Measurements from ENCODE around the gene FGL2.
"Not testable (repeated sequence)": the region's sequence is repeated elsewhere in the genome, so short reads cannot be mapped to it uniquely, and the experiment has no call there.

Gene FGL2

GRCh38 chr7:77185866-77186265 is 13.8 kb downstream of the FGL2 start:
- 0 out of 2 replicates have a peak, but pooled peaks cover 2% of the 10 kb centered on the region for H3K9me3 ChIP-seq (ENCODE audit: control insufficient read depth, insufficient read depth, low read length)
- no peaks in the 10 kb centered on the region for H3K4me1 ChIP-seq (ENCODE audit: insufficient read depth, low read length)
- H3K36me3 ChIP-seq (ENCODE audit: insufficient read depth, low read length): no peaks in the 10 kb centered on the region
- H3K9ac ChIP-seq (ENCODE audit: low read depth, low read length): no peak overlapping the region

GRCh38 chr7:77184990-77185389 is 14.6 kb downstream of the FGL2 start:
- Histone ChIP-seq H3K4me1 (ENCODE audit: insufficient read depth, low read length) (no peaks in the 10 kb centered on the region), H3K36me3 (ENCODE audit: insufficient read depth, low read length) (no peaks in the 10 kb centered on the region), H3K9me3 (ENCODE audit: control insufficient read depth, insufficient read depth, low read length) (0 out of 2 replicates have a peak, but pooled peaks cover 2% of the 10 kb centered on the region), H3K9ac (ENCODE audit: low read depth, low read length) (no peak overlapping the region)

- Histone ChIP-seq H3K9ac (ENCODE audit: low read depth, low read length) (no peak overlapping the region), H3K4me1 (ENCODE audit: insufficient read depth, low read length) (no peaks in the 10 kb centered on the region), H3K36me3 (ENCODE audit: insufficient read depth, low read length) (no peaks in the 10 kb centered on the region), H3K9me3 (ENCODE audit: control insufficient read depth, insufficient read depth, low read length) (0 out of 2 replicates have a peak, but pooled peaks cover 2% of the 10 kb centered on the region)
Observed at GRCh38 chr7:77184463-77184862, 15.2 kb downstream of the FGL2 start.

- H3K4me1 ChIP-seq (ENCODE audit: insufficient read depth, low read length): no peaks in the 10 kb centered on the region
- H3K36me3 ChIP-seq (ENCODE audit: insufficient read depth, low read length): no peaks in the 10 kb centered on the region
- no peak overlapping the region for H3K9ac ChIP-seq (ENCODE audit: low read depth, low read length)
- 0 out of 2 replicates have a peak, but pooled peaks cover 2% of the 10 kb centered on the region for H3K9me3 ChIP-seq (ENCODE audit: control insufficient read depth, insufficient read depth, low read length)
Observed at GRCh38 chr7:77182261-77182660, 17.4 kb downstream of the FGL2 start.

- Histone ChIP-seq H3K9me3 (ENCODE audit: control insufficient read depth, insufficient read depth, low read length) (0 out of 2 replicates have a peak, but pooled peaks cover 2% of the 10 kb centered on the region), H3K36me3 (ENCODE audit: insufficient read depth, low read length) (no peaks in the 10 kb centered on the region), H3K4me1 (ENCODE audit: insufficient read depth, low read length) (no peaks in the 10 kb centered on the region), H3K9ac (ENCODE audit: low read depth, low read length) (no peak overlapping the region)
Observed at GRCh38 chr7:77181734-77182133, 17.9 kb downstream of the FGL2 start.

GRCh38 chr7:77181015-77181595 is 18.5 kb downstream of the FGL2 start:
- Histone ChIP-seq H3K36me3 (ENCODE audit: insufficient read depth, low read length) (no peaks in the 10 kb centered on the region), H3K9ac (ENCODE audit: low read depth, low read length) (no peak overlapping the region), H3K4me1 (ENCODE audit: insufficient read depth, low read length) (no peaks in the 10 kb centered on the region), H3K9me3 (ENCODE audit: control insufficient read depth, insufficient read depth, low read length) (0 out of 2 replicates have a peak, but pooled peaks cover 2% of the 10 kb centered on the region)

- not testable (repeated sequence) for H3K36me3 ChIP-seq (ENCODE audit: insufficient read depth, low read length); H3K4me1 ChIP-seq (ENCODE audit: insufficient read depth, low read length); H3K9me3 ChIP-seq (ENCODE audit: control insufficient read depth, insufficient read depth, low read length); H3K9ac ChIP-seq (ENCODE audit: low read depth, low read length)
Observed at GRCh38 chr7:77178024-77178423, 21.6 kb downstream of the FGL2 start.

- H3K36me3 ChIP-seq (ENCODE audit: insufficient read depth, low read length); H3K4me1 ChIP-seq (ENCODE audit: insufficient read depth, low read length); H3K9me3 ChIP-seq (ENCODE audit: control insufficient read depth, insufficient read depth, low read length); H3K9ac ChIP-seq (ENCODE audit: low read depth, low read length): not testable (repeated sequence)
Observed at GRCh38 chr7:77177321-77177904, 22.2 kb downstream of the FGL2 start.

GRCh38 chr7:77175274-77175800 is 24.3 kb downstream of the FGL2 start:
- H3K36me3 ChIP-seq (ENCODE audit: insufficient read depth, low read length); H3K4me1 ChIP-seq (ENCODE audit: insufficient read depth, low read length); H3K9me3 ChIP-seq (ENCODE audit: control insufficient read depth, insufficient read depth, low read length); H3K9ac ChIP-seq (ENCODE audit: low read depth, low read length): not testable (repeated sequence)

- not testable (repeated sequence) for H3K4me1 ChIP-seq (ENCODE audit: insufficient read depth, low read length); H3K9me3 ChIP-seq (ENCODE audit: control insufficient read depth, insufficient read depth, low read length); H3K36me3 ChIP-seq (ENCODE audit: insufficient read depth, low read length); H3K9ac ChIP-seq (ENCODE audit: low read depth, low read length)
Observed at GRCh38 chr7:77174418-77174817, 25.2 kb downstream of the FGL2 start.

- H3K9ac ChIP-seq (ENCODE audit: low read depth, low read length); H3K4me1 ChIP-seq (ENCODE audit: insufficient read depth, low read length); H3K9me3 ChIP-seq (ENCODE audit: control insufficient read depth, insufficient read depth, low read length); H3K36me3 ChIP-seq (ENCODE audit: insufficient read depth, low read length): not testable (repeated sequence)
Observed at GRCh38 chr7:77172437-77173172, 27.0 kb downstream of the FGL2 start.

- not testable (repeated sequence) for H3K36me3 ChIP-seq (ENCODE audit: insufficient read depth, low read length); H3K9me3 ChIP-seq (ENCODE audit: control insufficient read depth, insufficient read depth, low read length); H3K4me1 ChIP-seq (ENCODE audit: insufficient read depth, low read length); H3K9ac ChIP-seq (ENCODE audit: low read depth, low read length)
Observed at GRCh38 chr7:77171073-77171472, 28.5 kb downstream of the FGL2 start.

- no peak overlapping the region for H3K9ac ChIP-seq (ENCODE audit: low read depth, low read length)
- H3K36me3 ChIP-seq (ENCODE audit: insufficient read depth, low read length): no peaks in the 10 kb centered on the region
- H3K4me1 ChIP-seq (ENCODE audit: insufficient read depth, low read length): no peaks in the 10 kb centered on the region
- no peaks in the 10 kb centered on the region for H3K9me3 ChIP-seq (ENCODE audit: control insufficient read depth, insufficient read depth, low read length)
Observed at GRCh38 chr7:77157446-77157845, 42.2 kb downstream of the FGL2 start.

GRCh38 chr7:77157034-77157433 is 42.6 kb downstream of the FGL2 start:
- H3K36me3 ChIP-seq (ENCODE audit: insufficient read depth, low read length); H3K4me1 ChIP-seq (ENCODE audit: insufficient read depth, low read length); H3K9ac ChIP-seq (ENCODE audit: low read depth, low read length); H3K9me3 ChIP-seq (ENCODE audit: control insufficient read depth, insufficient read depth, low read length): not testable (repeated sequence)
